Parathyroid adenoma (tissue), 2 donors: ENCODE data around the gene ACSL5.

Experiments used
- H2AFZ ChIP-seq: fragments of 300-600 bp; sonication (generic); one replicate; pipeline ENCODE4 v1.7.0; 2017; ENCODE audit warnings: antibody characterized with exemption, mild to moderate bottlenecking
- H3K27ac ChIP-seq: fragments of 300-600 bp; sonication (generic); one replicate; pipeline ENCODE4 v1.7.0; 2017
- H3K27me3 ChIP-seq: fragments of 300-600 bp; sonication (generic); one replicate; pipeline ENCODE4 v1.7.0; 2017; ENCODE audit warnings: low read length; ENCODE audit not compliant: control insufficient read depth, insufficient read depth
- H3K36me3 ChIP-seq: fragments of 300-600 bp; sonication (generic); one replicate; pipeline ENCODE4 v1.7.0; 2017; ENCODE audit warnings: low read length; ENCODE audit not compliant: control insufficient read depth, insufficient read depth
- H3K4me1 ChIP-seq: fragments of 300-600 bp; sonication (generic); one replicate; pipeline ENCODE4 v1.7.0; 2017; ENCODE audit warnings: control low read depth
- H3K4me2 ChIP-seq: fragments of 300-600 bp; sonication (generic); one replicate; pipeline ENCODE4 v1.7.0; 2017; ENCODE audit warnings: low read length
- H3K4me3 ChIP-seq: fragments of 300-600 bp; sonication (generic); one replicate; pipeline ENCODE4 v1.7.0; 2017; ENCODE audit warnings: low read depth, low read length
- H3K79me2 ChIP-seq: fragments of 300-600 bp; sonication (generic); one replicate; pipeline ENCODE4 v1.7.0; 2017; ENCODE audit warnings: control low read depth
- H3K9ac ChIP-seq: fragments of 300-600 bp; sonication (generic); one replicate; pipeline ENCODE4 v1.7.0; 2017; ENCODE audit warnings: mild to moderate bottlenecking
- H3K9me3 ChIP-seq: fragments of 300-600 bp; sonication (generic); one replicate; pipeline ENCODE4 v1.7.0; 2017; ENCODE audit warnings: low read length; ENCODE audit not compliant: control insufficient read depth
- CTCF ChIP-seq: fragments of 300-600 bp; sonication (generic); IDR thresholded peaks from one replicate; pipeline ENCODE4 v1.7.0; 2017; ENCODE audit warnings: antibody characterized with exemption, mild to moderate bottlenecking
- donor health status: primary hyperparathyroidism.

The ACSL5 gene

GRCh38 chr10:112424651-112425050, 50.7 kb downstream of the ACSL5 start:
- no peak overlapping the region for H2AFZ ChIP-seq
- H3K9me3 ChIP-seq: no peaks in the 10 kb centered on the region
- no peaks in the 10 kb centered on the region for H3K79me2 ChIP-seq

GRCh38 chr10:112426111-112426510, 52.2 kb downstream of the ACSL5 start:
- Histone ChIP-seq H3K4me3 (no peak overlapping the region), H3K9me3 (no peaks in the 10 kb centered on the region), H3K4me2 (no peak overlapping the region), H2AFZ (no peak overlapping the region), H3K27me3 (no peaks in the 10 kb centered on the region), H3K4me1 (no peaks in the 10 kb centered on the region), H3K27ac (no peak overlapping the region), H3K36me3 (no peaks in the 10 kb centered on the region), H3K9ac (no peak overlapping the region), H3K79me2 (no peaks in the 10 kb centered on the region)
- TF ChIP-seq CTCF: no peak

More at GRCh38 chr10:112424651-112425050, 50.7 kb downstream of the ACSL5 start:
- Histone ChIP-seq H3K27me3 (no peaks in the 10 kb centered on the region), H3K4me2 (no peak overlapping the region), H3K4me1 (no peaks in the 10 kb centered on the region), H3K36me3 (no peaks in the 10 kb centered on the region), H3K4me3 (no peak overlapping the region), H3K27ac (no peak overlapping the region), H3K9ac (no peak overlapping the region)
- no peak for TF ChIP-seq CTCF

- Histone ChIP-seq H3K4me1 (no peaks in the 10 kb centered on the region), H3K79me2 (no peaks in the 10 kb centered on the region), H3K9ac (no peak overlapping the region), H3K4me3 (no peak overlapping the region), H3K4me2 (no peak overlapping the region), H3K9me3 (no peaks in the 10 kb centered on the region), H3K27me3 (no peaks in the 10 kb centered on the region), H2AFZ (no peak overlapping the region), H3K36me3 (no peaks in the 10 kb centered on the region), H3K27ac (no peak overlapping the region)
- no peak for TF ChIP-seq CTCF
Observed at GRCh38 chr10:112429147-112429546, 55.2 kb downstream of the ACSL5 start.

- no peak overlapping the region for H3K4me2 ChIP-seq
- H3K4me1 ChIP-seq: no peaks in the 10 kb centered on the region
- no peaks in the 10 kb centered on the region for H3K36me3 ChIP-seq
- H3K79me2 ChIP-seq: no peaks in the 10 kb centered on the region
- no peak overlapping the region for H3K27ac ChIP-seq
- TF ChIP-seq CTCF: no peak
- no peak overlapping the region for H3K9ac ChIP-seq
- no peak overlapping the region for H3K4me3 ChIP-seq
- H2AFZ ChIP-seq: no peak overlapping the region
- H3K27me3 ChIP-seq: no peaks in the 10 kb centered on the region
- H3K9me3 ChIP-seq: no peaks in the 10 kb centered on the region
Observed at GRCh38 chr10:112429654-112430230, 55.8 kb downstream of the ACSL5 start.

GRCh38 chr10:112433136-112433535, 59.2 kb downstream of the ACSL5 start:
- H3K36me3 ChIP-seq: no peaks in the 10 kb centered on the region
- H3K4me1 ChIP-seq: no peaks in the 10 kb centered on the region
- H3K27ac ChIP-seq: no peak overlapping the region

More at GRCh38 chr10:112433136-112433535, 59.2 kb downstream of the ACSL5 start:
- no peak for TF ChIP-seq CTCF
- Histone ChIP-seq H3K4me3 (no peak overlapping the region), H3K79me2 (no peaks in the 10 kb centered on the region), H3K9ac (no peak overlapping the region), H3K4me2 (no peak overlapping the region), H2AFZ (no peak overlapping the region), H3K9me3 (no peaks in the 10 kb centered on the region), H3K27me3 (no peaks in the 10 kb centered on the region)
